GM19023 (cell line): ENCODE data around the gene DCDC2B.
"Not testable (repeated sequence)": the region's sequence is repeated elsewhere in the genome, so short reads cannot be mapped to it uniquely, and the experiment has no call there.

Experiments
- ATAC-seq: cut with Tn5 transposase; IDR thresholded peaks from one replicate; pipeline ENCODE4 v1.9.1; 2021; ENCODE audit warnings: mild to moderate bottlenecking, moderate library complexity; ENCODE audit not compliant: unreplicated experiment

DCDC2B gene

GRCh38 chr1:32255072-32256071, 46.5 kb downstream of the DCDC2B start:
- no peak for ATAC-seq

- ATAC-seq: no peak
Measured at GRCh38 chr1:32256473-32257226, 47.8 kb downstream of the DCDC2B start.

GRCh38 chr1:32257227-32257508, 48.3 kb downstream of the DCDC2B start:
- ATAC-seq: no peak

- not testable (repeated sequence) for ATAC-seq
Measured at GRCh38 chr1:32263236-32263593, 54.3 kb downstream of the DCDC2B start.

GRCh38 chr1:32263744-32264143, 54.9 kb downstream of the DCDC2B start:
- ATAC-seq: no peak
